GM12892 (cell line): ENCODE measurements around the gene CDH4.

Experiments used
- POLR2A ChIP-seq: IDR thresholded peaks from 2 replicates; pipeline ENCODE4 v1.6.1; 2011; ENCODE audit warnings: low read depth, low read length, control low read depth
- POLR2AphosphoS5 ChIP-seq: IDR thresholded peaks from 2 replicates; pipeline ENCODE4 v1.6.1; 2011; ENCODE audit warnings: low read depth, low read length, control low read depth

DNA sequence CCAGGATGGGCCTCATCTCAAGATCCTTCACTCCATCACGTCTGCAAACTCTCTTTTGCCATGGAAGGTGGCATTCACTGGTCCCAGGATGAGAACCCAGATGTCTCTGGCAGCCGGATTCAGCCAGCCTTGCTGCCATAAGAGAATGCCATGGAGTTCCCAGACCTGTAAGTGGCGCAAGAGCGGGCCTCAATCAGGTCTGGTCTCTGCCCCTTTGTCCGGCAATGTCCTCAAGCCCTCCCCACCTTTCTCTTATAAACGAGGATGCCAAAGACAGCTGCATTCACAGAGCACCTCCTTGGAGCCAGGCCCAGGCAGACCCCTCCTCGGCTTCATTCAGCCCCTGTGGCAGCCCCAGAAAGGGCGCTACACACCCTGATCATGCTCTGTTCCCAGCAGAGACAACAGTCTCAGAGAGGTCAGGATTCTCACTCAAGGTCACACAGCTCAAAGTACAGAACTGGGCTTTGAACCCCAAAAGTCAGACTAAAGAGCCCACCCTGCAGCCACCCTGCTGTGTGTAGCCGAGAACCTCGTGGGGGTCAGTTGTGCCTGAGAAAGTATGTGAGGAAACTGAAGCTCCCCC lies 549.9 kb downstream of the CDH4 start:
- TF ChIP-seq POLR2AphosphoS5 (no peak), POLR2A (no peak)
